MCF 10A (cell line): ENCODE measurements around the gene PTPRG. TPM values are rescaled to one million over a fixed set of nuclear protein-coding genes. Genes with fewer than 3 reads are reported as not detected.

Experiments used
- BruUV-seq: library from RNA; stranded (reverse); fragments of 400-500 nt; replicated peaks from 2 replicates; lab custom pipeline; 2021; lab: Mats Ljungman, UMichigan
- CTCF ChIA-PET: fragments of 300-600 bp; sonication (Branson Sonifier 250); formaldehyde crosslinking; extraction: SDS; loops from one replicate; lab custom pipeline; 2021; ENCODE audit warnings: antibody characterized with exemption, inconsistent platforms; lab: Yijun Ruan, JAX
- POLR2A ChIA-PET: fragments of 300-600, 350-650 bp; sonication (Branson Sonifier 250); formaldehyde crosslinking; extraction: SDS; loops from one replicate; lab custom pipeline; 2020; ENCODE audit warnings: antibody characterized with exemption, inconsistent platforms; lab: Yijun Ruan, JAX
- DNase-seq: peaks from one replicate; pipeline ENCODE4 v3.0.0-alpha.2; 2018; ENCODE audit not compliant: unreplicated experiment
- H3K27ac Mint-ChIP-seq: one replicate; pipeline ENCODE4 v1.8.0; 2022; ENCODE audit warnings: mild to moderate bottlenecking, low read depth, mixed read lengths; ENCODE audit not compliant: unreplicated experiment
- H3K27me3 Mint-ChIP-seq: one replicate; pipeline ENCODE4 v1.8.0; 2022; ENCODE audit warnings: mixed read lengths; ENCODE audit not compliant: insufficient read depth, unreplicated experiment
- H3K36me3 Mint-ChIP-seq: one replicate; pipeline ENCODE4 v1.8.0; 2022; ENCODE audit warnings: mild to moderate bottlenecking, moderate library complexity, mixed read lengths; ENCODE audit not compliant: insufficient read depth, unreplicated experiment
- H3K4me1 Mint-ChIP-seq: one replicate; pipeline ENCODE4 v1.8.0; 2022; ENCODE audit warnings: mixed read lengths; ENCODE audit not compliant: insufficient read depth, unreplicated experiment
- H3K4me3 Mint-ChIP-seq: one replicate; pipeline ENCODE4 v1.8.0; 2022; ENCODE audit warnings: mild to moderate bottlenecking, moderate library complexity, mixed read lengths; ENCODE audit not compliant: unreplicated experiment
- H3K9me3 Mint-ChIP-seq: one replicate; pipeline ENCODE4 v1.8.0; 2022; ENCODE audit warnings: mixed read lengths; ENCODE audit not compliant: unreplicated experiment
- intact Hi-C: fragments of 100-400 bp; cut with micrococcal nuclease; formaldehyde crosslinking; loops from 2 replicates; pipeline ENCODE4 v1.14.1; 2022
- total RNA-seq: library from RNA; stranded (reverse); gene quantifications from 2 replicates; pipeline ENCODE4 v1.2.3, GENCODE V29; 2022
- TF ChIP-seq, protein P1 (sequence below): fragments of 200-600 bp; IDR thresholded peaks from one replicate; pipeline ENCODE4 v1.8.0; 2022; ENCODE audit warnings: antibody characterized with exemption, mild to moderate bottlenecking; ENCODE audit not compliant: unreplicated experiment

The PTPRG gene
- total RNA-seq, 1 experiment from 2014 or later, result 54.5 TPM

DNA sequence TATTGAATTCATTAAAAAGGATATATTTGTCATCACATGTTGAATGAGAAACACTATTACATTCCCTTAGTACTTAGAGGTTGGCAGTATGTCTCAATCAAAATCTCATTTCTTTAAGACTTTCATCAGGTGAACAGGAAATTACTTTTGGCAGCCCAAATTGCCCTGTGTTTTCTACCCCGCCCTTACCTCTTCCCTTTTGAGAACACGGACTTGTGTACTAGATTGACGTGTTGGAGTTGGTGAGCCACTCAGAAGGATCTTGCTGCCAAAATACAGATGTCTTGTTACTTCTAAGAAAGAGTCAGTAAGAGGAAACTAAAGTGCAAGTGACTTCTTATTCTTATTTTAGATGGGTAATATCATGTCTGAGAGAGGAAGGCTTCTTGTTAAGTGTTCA, 425.1 kb downstream of the PTPRG start:
- H3K4me1 Mint-ChIP-seq, result peaks cover 36% of the 10 kb centered on the region

GRCh38 chr3:61989681-61990080, 428.3 kb downstream of the PTPRG start:
- intact Hi-C loops, result no loop called here
- no peak overlapping the region for H3K4me3 Mint-ChIP-seq
- TF ChIP-seq, protein P1, sequence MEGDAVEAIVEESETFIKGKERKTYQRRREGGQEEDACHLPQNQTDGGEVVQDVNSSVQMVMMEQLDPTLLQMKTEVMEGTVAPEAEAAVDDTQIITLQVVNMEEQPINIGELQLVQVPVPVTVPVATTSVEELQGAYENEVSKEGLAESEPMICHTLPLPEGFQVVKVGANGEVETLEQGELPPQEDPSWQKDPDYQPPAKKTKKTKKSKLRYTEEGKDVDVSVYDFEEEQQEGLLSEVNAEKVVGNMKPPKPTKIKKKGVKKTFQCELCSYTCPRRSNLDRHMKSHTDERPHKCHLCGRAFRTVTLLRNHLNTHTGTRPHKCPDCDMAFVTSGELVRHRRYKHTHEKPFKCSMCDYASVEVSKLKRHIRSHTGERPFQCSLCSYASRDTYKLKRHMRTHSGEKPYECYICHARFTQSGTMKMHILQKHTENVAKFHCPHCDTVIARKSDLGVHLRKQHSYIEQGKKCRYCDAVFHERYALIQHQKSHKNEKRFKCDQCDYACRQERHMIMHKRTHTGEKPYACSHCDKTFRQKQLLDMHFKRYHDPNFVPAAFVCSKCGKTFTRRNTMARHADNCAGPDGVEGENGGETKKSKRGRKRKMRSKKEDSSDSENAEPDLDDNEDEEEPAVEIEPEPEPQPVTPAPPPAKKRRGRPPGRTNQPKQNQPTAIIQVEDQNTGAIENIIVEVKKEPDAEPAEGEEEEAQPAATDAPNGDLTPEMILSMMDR, result no peak
- no TSS peak for BruUV-seq
- ChIA-PET POLR2A (no interaction called here), CTCF (no interaction called here)
- no peak overlapping the region for H3K27ac Mint-ChIP-seq
- H3K27me3 Mint-ChIP-seq, result no peaks in the 10 kb centered on the region
- H3K9me3 Mint-ChIP-seq, result no peaks in the 10 kb centered on the region
- H3K36me3 Mint-ChIP-seq, result peaks cover 14% of the 10 kb centered on the region
- H3K4me1 Mint-ChIP-seq, result peaks cover 23% of the 10 kb centered on the region
- DNase-seq, result no peak

More for the DNA sequence above, 425.1 kb downstream of the PTPRG start:
- TF ChIP-seq, protein P1, result no peak
- H3K27me3 Mint-ChIP-seq, result no peaks in the 10 kb centered on the region
- ChIA-PET POLR2A (no interaction called here), CTCF (no interaction called here)
- H3K9me3 Mint-ChIP-seq, result no peaks in the 10 kb centered on the region
- no TSS peak for BruUV-seq
- H3K36me3 Mint-ChIP-seq, result peaks cover 11% of the 10 kb centered on the region
- intact Hi-C loops, result no loop called here
- H3K4me3 Mint-ChIP-seq, result peak overlapping the region; percentile 12
- H3K27ac Mint-ChIP-seq, result peak overlapping the region; percentile 54
- peak; percentile 58 for DNase-seq

DNA sequence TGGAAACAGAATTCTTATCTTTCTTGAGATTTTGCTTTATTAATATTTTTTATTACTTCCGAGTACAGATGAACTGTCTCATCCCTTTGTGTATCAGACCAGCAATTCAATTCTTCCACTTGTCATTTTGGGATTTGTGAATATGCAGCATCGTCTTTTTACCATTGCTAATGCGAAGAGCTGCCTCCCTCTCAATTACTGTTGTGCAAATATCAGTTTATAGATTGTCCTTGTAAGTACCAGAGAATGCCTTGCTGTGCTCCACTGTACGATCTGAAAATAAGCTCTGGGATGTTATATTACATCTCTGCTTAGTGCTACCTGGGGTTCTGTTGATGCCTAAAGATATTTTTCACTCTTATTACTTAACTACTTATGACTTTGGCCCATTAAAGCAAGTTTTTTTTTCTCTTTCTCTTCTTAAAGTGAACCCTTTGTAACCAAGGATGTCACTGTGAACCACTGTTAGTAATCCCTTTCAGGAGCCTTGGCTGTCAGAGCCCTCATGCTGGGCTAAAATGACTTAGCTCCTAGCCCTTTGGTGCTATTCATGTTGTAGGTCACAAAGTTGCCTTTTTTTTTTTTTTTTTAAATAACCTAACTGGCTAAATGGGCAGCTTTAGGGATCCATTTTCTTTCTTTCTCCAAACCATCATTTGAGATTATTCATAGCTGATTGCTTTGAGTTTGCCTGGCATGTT, 429.1 kb downstream of the PTPRG start:
- Mint-ChIP-seq H3K9me3 (no peaks in the 10 kb centered on the region), H3K27ac (no peak overlapping the region), H3K27me3 (no peaks in the 10 kb centered on the region), H3K36me3 (peaks cover 16% of the 10 kb centered on the region), H3K4me3 (no peak overlapping the region), H3K4me1 (peaks cover 19% of the 10 kb centered on the region)
- ChIA-PET CTCF (interaction anchor here (0.7 kb wide), 1 partner anchor 117 kb away, joined by 3 read pairs; no protein-coding TSS in a partner anchor), POLR2A (interaction anchor here (0.6 kb wide), 1 partner anchor 67 kb away, joined by 3 read pairs; no protein-coding TSS in a partner anchor)
- intact Hi-C loops, result no loop called here
- BruUV-seq, result TSS peak; percentile 12
- no peak for DNase-seq
- TF ChIP-seq, protein P1, result no peak

- Mint-ChIP-seq H3K27ac (no peak overlapping the region), H3K4me3 (no peak overlapping the region), H3K27me3 (no peaks in the 10 kb centered on the region), H3K4me1 (peaks cover 19% of the 10 kb centered on the region), H3K36me3 (peaks cover 27% of the 10 kb centered on the region), H3K9me3 (peaks cover 7% of the 10 kb centered on the region)
- POLR2A ChIA-PET, result no interaction called here
- DNase-seq, result no peak
- CTCF ChIA-PET, result interaction anchor here (0.5 to 0.8 kb wide), 3 partner anchors 54 to 796 kb away, joined by 3 to 4 read pairs (median 3); no protein-coding TSS in a partner anchor
- TF ChIP-seq, protein P1, result no peak
- BruUV-seq, result no TSS peak
- intact Hi-C loops, result no loop called here
Observed at GRCh38 chr3:61991706-61992105, 430.3 kb downstream of the PTPRG start.
